Erythroblast (primary cell): ENCODE results near the gene FMNL1.
A peak's percentile ranks its signal among the peaks of the same experiment; 100 is the strongest.
"Not testable (repeated sequence)": the region's sequence is repeated elsewhere in the genome, so short reads cannot be mapped to it uniquely, and the experiment has no call there.

ENCODE experiments used
- DNase-seq, 2 experiments: peaks; one replicate each; lab custom pipeline; 2025; lab: John Stamatoyannopoulos, UW
- GATA1 ChIP-seq: IDR thresholded peaks from 2 replicates; pipeline ENCODE4 v1.6.1; 2011; ENCODE audit warnings: low read depth, mild to moderate bottlenecking, control low read depth, low read length, moderate library complexity
- POLR2A ChIP-seq: IDR thresholded peaks from 2 replicates; pipeline ENCODE4 v1.6.1; 2011; ENCODE audit warnings: mild to moderate bottlenecking, low read length

FMNL1 gene

GRCh38 chr17:45238155-45238774 is 16.6 kb downstream of the FMNL1 start:
- TF ChIP-seq POLR2A = no peak
- no peak for TF ChIP-seq GATA1
- no peak for DNase-seq

GRCh38 chr17:45240905-45241327 is 19.2 kb downstream of the FMNL1 start:
- no peak for TF ChIP-seq GATA1
- no peak for TF ChIP-seq POLR2A
- no peak for DNase-seq

GRCh38 chr17:45241328-45242028 is 19.8 kb downstream of the FMNL1 start:
- DNase-seq = no peak
- TF ChIP-seq GATA1 (no peak), POLR2A (no peak)

GRCh38 chr17:45242029-45242414 is 20.3 kb downstream of the FMNL1 start:
- no peak for DNase-seq
- TF ChIP-seq GATA1 (no peak), POLR2A (no peak)

GRCh38 chr17:45243750-45244149 is 22.1 kb downstream of the FMNL1 start:
- no peak for DNase-seq
- TF ChIP-seq GATA1 (no peak), POLR2A (no peak)

- no peak for TF ChIP-seq GATA1
- TF ChIP-seq POLR2A = no peak
- DNase-seq = no peak
Observed at GRCh38 chr17:45244725-45245656, 23.3 kb downstream of the FMNL1 start.

GRCh38 chr17:45246338-45246737 is 24.7 kb downstream of the FMNL1 start:
- DNase-seq = no peak
- TF ChIP-seq GATA1 = no peak
- no peak for TF ChIP-seq POLR2A

GRCh38 chr17:45246861-45247428 is 25.3 kb downstream of the FMNL1 start:
- TF ChIP-seq GATA1 = no peak
- no peak for TF ChIP-seq POLR2A
- peak in 1 of 2 experiments; percentile 31 for DNase-seq

- peak; percentile 53 for TF ChIP-seq POLR2A
- no peak for TF ChIP-seq GATA1
- peak; percentile 76 for DNase-seq
Observed at GRCh38 chr17:45247429-45248131, 25.9 kb downstream of the FMNL1 start.

GRCh38 chr17:45248132-45248957 is 26.7 kb downstream of the FMNL1 start:
- no peak for DNase-seq
- TF ChIP-seq GATA1 = no peak
- peak; percentile 13 for TF ChIP-seq POLR2A

- no peak for DNase-seq
- TF ChIP-seq GATA1 (no peak), POLR2A (peak; percentile 32)
Observed at GRCh38 chr17:45251931-45252330, 30.2 kb downstream of the FMNL1 start.

- DNase-seq = not testable (repeated sequence)
Observed at GRCh38 chr17:45253237-45253636, 31.6 kb downstream of the FMNL1 start.
